ENCODE data around the gene ADGRD2.

Gene ADGRD2

DNA sequence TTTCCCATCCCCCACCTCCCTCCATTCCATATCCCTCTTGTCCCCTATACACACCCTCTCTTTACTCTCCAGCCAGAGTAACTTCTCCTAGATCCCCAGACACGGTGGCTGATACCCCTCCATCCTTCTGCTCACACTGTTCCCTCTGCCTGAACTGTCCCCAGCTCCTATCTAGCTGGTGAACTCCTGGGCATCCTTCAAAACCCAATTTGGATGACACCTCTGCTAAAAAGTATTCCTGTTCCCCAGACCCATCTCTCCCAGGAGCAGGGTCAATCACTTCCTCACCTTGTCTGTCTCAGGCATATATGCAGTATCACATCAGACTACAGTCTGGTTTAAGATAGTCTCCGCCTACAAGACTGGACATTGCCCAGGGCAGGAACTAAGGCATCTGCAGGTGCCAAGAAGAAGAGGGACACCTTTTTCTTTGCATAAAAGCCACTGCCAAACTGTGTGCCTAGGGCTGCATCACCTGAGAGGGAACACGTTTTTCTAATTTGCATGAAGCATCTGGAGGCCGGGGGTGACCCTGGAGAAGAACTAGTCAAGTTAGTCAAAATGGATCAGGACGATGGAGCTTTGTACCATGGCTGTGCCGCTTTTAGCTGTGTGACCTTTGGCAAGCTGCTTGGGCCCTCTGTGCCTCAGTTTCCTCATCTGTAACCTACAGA lies 29.8 kb downstream of the ADGRD2 start:
- no peak for DNase-seq (ENCODE audit: low spot score)

DNA sequence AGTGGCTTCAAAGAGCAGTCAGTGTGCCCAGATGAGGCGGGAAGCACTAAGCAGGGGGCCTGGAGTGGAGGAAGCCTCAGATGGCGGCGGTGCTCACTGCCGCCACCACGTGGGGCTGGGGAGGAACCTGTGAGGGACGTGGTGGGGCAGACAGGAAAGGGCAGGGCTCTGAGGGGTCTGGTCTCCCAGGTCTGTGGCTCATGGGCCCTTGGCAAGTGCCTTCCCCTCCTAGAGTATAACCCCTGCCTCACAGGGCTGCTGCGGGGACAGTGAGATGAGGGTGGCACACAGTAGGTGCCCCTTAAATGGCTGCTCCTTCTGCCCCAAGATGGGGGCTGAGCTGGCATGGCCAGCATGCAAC lies 30.4 kb downstream of the ADGRD2 start:
- DNase-seq (ENCODE audit: low spot score) = no peak

DNA sequence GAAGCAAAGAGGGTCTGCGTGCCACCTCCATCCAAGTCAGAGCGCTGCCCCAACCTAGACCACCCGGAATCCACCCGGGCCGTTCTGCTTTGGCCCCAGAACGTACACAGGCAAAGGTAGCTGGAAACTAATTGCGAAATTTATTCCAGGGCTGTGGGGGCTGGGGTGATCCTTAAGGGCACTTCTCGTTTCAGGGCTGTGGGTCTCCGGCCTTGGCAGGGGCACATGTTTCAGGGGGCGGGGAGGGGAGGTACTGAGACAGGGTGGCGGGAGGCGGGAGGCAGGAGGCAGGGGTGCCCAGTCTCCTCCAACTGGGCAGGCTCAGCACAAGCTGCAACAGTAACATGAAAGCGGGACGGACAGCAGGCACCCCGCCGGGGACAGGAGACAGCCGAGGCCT lies 30.9 kb downstream of the ADGRD2 start:
- DNase-seq (ENCODE audit: low spot score) = no peak

DNA sequence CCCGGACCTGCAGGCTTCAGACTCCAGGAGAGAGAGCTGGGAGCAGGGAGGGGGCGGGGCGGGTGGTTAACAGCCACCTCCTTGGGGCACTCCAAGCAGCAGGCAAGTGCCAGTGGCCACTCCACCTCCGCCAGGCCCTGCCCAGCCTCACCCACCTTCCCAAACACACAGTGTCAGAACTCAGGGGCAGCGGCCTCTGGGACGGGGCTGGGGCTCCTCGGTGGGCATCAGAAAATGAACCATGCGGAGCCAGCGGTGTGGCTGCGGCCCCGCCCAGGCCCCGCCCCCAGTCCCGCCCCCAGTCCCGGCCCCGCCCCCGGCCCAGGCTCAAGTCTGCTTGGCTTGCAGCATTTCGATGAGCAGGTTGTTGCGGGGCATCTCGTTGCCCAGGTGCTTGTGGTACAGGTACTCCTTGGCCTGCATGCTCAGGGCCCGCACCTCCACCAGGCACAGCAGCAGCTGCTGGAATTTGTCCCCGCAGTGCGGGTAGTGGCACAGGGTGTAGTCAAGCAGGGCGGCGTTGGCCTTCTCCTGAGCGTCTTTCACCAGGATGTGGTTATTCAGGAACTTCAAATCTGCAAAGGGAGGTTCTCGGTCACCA lies 32.3 kb downstream of the ADGRD2 start:
- no peak for DNase-seq (ENCODE audit: low spot score)

DNA sequence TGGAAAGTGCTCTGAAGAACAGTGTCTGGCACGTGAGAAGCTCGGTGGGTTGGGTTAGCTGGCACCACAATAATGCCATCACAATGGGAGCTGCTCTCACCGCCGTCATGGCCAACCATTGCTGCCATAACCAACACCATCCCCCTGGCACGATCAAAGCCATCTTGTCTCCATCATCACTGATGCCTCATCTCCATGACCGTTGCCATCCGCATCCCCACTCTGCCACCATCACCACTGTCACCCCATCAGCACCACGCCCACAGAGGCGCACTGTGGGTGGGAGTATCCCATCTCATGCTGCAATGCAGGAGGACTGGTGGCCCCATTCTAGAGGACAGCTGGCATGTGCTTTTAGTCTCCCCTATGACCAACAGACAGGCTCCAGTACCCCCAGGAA lies 33.2 kb downstream of the ADGRD2 start:
- no peak for DNase-seq (ENCODE audit: low spot score)

DNA sequence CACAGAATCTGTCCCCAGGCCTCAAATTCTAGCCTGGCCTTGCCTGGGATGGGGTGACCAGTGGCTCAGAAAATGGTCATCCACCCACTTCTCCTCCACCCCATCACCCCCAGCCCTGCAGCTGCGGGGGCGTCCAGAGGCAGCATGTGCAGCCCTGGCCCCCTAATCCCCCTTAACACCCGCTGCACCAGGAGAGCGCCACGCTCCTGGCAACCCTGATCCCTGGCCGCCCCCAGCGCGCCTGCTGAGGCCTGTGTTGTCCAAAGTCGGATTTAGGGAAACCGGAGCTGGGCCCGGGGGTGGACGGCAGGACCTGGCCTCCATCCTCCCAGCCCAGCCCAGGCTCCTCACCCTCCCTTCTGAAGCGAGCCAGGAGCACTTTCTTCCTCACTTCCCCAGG lies 35.0 kb downstream of the ADGRD2 start:
- no peak for DNase-seq (ENCODE audit: low spot score)

DNA sequence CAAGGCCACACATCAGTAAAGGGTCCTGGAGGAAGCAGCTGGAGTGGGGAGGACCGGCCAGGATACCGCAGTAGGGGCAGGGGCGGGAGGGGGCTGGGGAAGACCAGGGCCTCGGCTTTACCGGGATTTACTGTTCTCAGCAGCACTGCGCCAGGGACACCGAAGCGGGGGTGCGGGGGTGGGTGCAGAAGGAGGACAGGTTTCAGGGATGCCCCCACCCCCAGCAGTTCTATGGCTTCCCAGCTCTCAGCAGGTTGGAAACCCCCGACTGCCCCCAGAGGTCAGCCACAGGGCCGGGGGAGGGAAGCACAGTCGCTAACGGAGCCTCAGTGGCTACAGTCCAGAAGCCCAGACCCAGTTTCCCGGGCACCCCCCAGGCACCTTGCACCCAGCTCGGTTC lies 35.7 kb downstream of the ADGRD2 start:
- DNase-seq (ENCODE audit: low spot score) = no peak

DNA sequence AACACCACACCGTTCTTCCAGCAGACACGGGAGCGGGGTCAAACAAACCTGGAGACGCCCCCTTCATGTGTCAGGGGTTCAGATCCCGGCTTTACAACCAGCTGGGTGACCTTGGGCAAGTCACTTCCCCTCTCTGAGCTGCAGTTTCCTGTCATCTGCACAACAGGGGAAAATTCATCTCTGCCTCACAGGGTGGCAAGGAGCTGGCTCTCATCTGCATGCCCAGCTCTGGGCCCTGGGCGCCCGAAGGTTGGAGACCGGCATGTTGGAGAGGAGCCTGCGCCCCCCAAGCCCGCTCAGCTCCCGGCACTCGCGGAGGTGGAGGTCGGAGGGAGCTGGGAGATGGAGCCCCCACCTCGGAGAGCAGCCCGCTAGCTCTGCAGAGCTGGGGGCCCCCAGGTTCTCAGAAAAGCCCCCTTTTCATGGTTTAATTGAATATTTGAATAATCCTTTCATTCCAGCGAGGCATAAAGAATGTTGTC lies 36.6 kb downstream of the ADGRD2 start:
- no peak for DNase-seq (ENCODE audit: low spot score)

DNA sequence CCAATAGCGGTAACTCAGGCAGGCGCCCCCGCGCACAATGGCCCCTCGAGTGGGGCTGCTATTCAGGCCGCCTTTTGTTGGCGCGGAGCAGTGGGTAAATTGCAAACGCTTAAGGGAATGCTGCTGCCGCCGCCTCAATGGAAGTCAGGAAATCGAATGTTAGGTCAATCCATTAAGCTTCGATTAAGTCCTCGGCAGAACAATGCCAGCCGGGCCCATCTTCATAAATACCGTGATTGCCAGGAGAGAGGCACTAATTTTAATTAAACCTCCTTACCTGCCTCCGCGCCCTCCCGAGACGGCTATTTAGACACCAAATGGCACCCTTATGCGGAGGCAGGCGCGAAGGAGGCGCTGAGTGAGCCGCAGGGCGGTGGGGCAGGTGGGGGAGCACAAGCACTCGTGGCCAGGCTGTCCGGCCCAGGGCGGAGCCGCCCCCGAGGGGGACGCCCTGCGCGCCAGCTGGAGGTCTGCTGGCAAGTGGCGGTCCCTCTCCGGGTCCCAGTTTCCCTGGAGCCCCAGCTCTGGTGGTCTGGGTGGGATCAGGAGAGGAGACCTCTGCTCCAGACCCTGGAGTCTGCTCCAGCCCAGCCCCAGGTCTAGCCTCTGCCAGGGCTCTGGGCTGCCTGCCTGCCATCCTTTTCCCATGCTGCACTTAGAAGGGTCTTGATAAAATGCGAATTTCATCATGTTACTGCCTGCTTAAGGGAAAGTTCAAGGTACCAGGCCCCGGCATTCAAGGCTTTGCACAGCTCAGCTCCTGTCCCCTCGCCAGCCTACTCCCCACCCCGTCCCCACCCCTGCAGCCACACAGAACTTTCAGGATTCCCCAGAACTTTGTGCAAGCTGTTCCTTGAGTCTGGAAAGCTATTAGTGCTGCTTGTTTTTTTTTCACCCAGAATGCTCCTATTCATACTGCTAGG lies 37.3 kb downstream of the ADGRD2 start:
- DNase-seq (ENCODE audit: low spot score) = no peak

DNA sequence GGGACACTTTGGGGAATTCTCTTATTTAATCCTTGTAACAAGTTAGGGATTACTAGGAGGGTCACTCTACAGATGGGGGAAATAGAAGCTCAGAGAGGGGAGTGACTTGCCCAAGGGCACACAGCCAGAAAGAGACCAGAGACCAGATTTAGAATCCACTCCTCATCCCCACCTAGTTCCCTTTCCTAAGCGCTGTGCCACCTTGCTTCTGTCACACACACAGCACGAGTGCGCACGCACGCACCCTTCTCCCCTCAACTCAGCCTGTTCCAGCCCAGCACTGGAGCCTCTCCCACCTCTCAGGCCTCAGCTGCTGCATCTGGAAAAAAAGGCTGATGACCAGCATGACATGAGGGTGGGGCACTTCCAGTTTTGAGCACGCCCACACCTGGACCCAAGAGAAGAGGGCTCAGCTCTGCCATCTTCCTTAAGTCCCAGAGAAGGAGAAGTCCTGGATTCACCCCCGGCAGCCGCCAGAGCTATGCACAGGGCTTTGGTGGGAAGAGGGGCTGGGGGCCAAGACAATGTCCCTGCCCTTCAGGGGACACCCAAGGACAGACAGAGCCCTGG lies 38.5 kb downstream of the ADGRD2 start:
- DNase-seq (ENCODE audit: low spot score) = no peak

DNA sequence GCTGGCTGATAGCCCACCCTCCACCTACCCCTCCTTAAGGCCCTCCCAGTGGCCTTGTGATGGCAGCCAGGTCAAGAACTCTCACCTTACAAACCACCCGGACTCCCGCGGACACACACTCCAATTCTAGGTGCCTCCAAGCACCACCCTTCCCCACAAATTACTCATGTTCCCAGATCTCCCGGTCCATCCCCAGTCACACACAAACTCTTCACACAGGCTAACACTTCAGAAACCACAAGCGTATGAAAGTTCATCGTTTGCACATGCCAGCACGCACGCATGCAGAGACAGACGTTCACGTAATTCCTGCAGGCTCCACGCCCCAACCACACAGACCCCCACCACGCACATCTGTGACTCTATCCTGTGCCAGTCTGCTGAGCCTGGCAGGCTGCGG lies 39.0 kb downstream of the ADGRD2 start:
- no peak for DNase-seq (ENCODE audit: low spot score)

DNA sequence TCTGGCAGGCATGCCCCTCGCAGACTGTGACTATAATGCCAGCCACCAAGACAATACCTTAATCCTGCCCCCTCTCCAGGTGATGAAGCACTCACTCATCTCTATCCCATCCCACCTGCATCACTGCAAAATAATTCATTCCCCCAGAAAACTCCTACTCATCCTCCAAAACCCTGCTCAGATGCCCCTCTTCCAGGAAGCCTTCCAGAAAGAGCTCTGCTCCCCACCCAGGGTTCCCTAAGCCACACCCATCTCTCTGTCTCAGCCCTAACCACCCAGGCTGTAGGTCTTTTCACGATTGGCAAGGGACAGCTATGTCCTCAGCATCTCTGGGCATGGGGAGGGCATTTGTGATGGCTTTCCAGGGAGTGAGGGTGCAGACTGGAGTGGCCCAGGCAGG lies 39.8 kb downstream of the ADGRD2 start:
- DNase-seq (ENCODE audit: low spot score) = no peak

DNA sequence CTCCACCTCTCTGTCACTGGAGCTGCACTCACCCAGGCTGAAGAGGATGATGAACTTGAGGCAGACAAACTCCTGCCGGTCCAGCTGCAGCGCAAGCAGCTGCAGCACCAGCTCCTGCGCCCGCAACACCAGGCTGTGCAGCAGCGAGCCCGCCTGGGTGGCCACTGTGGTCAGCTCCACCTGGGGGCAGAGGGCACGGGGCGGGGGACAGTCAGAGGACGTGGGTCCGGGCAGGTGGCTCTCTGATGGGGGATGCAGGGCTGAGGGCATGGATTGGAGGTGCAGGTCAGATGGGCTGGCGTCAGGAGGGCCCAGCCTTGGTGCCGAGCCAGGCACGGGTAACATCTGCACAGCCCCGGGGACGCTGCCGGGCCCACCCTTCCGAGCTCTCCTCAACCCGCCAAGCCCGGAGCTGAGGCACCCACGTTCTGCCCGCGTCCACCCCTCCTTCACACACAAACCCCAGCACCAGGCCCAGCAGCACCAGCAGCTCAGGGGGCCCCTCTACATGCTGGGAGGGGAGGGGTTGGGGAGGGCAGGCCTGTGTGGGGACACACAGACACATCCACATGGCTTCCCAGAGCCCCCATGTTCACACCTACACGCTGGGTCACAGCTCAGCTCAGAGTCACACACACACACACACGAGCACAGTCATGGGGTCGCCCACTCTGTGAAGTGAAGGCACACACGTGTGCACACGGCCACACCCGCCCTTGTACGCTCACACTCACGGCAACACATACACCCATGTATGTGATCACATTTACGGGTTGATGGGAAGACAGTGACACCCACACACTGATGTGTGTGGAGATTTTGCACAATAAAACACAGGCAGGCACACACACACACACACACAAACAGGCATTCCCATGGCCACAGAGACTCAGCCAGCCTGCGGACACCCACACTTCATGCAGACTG lies 41.1 kb downstream of the ADGRD2 start:
- no peak for DNase-seq (ENCODE audit: low spot score)

DNA sequence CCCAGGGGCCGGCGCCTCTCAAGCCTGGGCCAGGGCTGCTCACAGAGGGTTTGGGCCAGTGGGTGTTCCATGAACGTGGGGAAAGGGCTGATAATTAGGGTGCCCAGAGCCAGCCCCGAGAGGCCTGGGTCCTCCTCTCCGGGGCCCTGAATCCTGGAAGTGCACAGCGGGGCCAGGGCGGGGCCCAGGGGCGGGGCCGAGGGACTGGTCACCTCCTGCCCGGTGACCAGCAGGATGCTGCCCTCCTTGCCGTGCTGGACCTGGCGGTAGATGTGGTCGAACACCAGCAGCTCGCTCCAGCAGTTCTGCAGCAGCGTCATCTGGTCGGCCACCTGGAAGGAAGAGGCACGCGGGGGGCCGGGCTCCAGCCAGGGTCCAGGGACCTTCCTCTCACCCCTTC lies 42.6 kb downstream of the ADGRD2 start:
- no peak for DNase-seq (ENCODE audit: low spot score)

DNA sequence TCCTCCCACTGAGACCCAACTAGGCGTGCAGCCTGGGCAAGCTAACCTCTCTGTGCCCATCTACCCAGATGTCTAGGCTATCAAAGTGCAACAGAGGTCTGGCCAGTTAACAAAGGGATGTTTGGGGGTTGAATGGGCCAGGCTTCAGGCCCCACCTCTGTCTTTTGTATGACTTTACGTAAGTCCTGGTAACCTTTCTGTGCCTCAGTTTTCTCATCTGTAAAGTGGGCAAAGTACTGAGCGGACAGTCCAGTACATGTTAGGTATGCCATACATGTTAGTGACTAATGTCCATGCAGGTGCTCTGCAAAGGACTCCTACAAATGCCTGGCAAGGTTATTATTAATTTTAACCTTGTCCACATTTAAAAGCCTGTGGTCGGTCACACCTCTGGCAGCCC lies 43.0 kb downstream of the ADGRD2 start:
- DNase-seq (ENCODE audit: low spot score) = no peak

DNA sequence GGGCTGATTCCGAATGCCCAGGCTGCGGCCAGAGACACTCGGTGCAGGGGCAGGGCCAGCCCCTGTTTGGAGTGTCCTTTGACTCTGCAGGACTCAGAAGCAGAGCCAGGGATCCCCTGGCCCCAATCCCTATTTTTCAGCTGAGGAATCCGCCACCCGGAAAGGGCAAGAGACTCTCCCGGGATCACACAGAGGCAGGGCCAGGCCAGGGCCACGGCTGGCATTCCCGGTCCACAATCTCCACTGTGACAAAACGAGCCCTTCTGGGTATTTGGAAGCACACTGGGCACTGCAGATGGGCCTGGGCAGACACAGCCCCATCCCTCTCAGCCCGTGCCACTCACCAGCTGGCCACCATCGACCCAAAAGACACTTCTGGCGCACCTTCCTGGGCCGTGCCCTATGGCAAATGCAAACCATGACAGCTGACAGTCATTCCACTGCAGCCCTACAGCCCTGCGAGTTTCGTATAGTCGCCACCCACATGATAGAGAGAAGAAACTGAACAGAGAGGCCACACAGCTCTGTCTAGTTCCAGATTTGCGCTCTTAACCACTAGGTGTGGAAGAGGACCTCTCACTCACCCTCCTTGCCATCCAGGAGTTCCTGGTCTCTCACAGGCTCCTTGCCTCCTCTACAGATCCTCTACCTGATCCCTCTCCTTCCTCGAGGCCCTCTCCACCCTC lies 43.7 kb downstream of the ADGRD2 start:
- DNase-seq (ENCODE audit: low spot score) = no peak

DNA sequence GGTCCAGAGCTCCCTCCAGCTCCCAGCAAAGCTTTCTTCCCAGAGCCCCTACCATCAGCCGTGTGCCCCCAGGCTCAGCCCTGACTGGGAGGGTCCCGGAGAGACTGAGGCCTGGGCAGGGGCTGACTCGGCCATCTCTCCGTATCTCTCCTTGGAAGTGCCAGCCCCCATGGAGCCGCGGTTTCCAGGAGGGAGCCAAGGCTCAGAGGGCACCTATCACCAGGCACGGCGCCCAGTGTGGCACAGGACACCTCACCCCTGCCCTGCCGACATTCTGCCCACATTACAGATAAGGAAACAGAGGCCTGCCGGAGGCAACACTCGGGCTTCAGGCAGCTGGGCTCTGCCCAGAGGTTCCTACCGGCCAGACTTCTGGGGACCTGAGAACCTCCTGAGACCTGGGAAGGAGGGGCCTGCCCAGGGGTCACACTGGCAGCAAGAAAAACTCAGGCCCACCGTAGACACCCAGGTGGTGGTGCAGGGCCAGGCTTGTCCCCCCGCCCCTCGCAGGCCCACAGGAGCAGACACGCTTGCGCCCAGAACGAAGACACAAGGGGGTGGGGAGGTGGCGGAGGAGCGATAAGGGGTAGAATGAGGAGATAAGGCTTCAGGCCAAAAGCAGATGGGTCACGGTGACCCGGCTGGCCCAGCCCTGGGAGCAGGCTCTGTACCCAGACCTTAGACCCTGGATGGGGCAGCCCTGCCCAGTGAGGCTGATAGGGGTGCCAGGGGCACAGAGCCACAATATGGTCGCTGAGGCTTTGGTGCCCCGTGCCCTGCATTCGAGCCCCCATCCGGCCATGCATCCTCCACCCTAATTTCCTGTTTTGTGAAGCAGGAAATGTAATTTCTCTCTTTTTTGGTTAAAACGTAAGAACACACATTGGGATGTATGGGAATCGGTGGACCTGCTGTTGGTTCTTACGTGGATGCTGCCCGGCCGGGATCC lies 45.1 kb downstream of the ADGRD2 start:
- DNase-seq (ENCODE audit: low spot score) = peak; percentile 12

DNA sequence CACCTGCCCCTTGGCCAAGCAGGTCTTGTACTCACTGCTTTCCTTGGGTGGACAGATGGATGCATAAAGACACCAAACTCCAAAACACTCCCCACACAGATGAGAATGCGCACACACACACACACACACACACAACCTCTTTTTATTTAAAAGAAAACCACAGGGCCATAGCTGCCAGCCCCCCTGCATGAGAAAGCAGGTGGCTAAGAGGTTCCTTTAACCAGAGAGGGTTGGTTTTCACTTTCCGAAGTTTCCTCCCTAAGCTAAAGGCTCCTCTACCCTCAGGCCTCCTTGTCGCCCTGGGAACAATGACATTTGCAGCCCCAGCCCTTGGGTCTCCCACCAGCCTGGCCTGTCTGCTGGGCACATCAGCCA lies 45.8 kb downstream of the ADGRD2 start:
- DNase-seq (ENCODE audit: low spot score) = no peak

DNA sequence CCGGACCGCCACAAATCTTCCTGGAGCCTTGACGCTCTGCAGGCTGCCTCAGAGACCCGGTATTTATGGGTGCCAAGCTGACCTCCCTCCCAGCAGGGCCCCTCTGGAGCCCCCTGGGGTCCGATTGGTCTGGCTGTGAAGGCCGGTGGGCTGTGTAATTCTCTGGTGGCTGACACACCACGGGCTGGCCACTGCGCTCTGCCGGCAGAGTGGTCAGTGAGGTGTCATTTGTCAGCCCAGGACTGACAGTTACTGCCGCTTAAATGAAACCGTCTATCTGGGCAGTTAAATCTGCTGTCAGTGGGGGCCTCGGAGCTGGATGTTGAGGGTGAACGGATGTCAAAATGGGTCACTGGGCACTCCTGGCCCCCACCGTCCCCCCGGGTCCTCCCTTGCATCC lies 46.2 kb downstream of the ADGRD2 start:
- DNase-seq (ENCODE audit: low spot score) = no peak

DNA sequence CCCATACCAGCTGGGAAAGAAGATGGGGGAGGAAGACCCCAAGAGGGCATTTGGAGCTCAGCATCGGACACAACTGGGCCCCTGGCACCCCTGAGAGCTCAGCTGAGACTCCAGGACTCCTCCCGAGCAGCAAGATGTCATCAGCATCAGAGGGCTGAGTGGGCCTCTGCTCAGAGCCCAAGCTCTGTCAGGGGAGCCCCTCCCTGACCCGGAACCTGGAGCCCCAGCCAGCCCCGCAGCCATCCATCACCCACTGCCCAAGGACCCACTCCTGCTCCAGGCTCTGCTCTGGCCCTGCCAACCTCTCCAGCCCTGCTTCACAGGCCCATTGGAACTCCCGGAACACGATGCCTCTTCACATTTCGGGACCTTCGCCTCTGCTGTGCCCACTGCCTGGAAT lies 47.2 kb downstream of the ADGRD2 start:
- no peak for DNase-seq (ENCODE audit: low spot score)
